GM18870 (cell line): ENCODE data around the gene ELOVL7.
"Not testable (repeated sequence)": the region's sequence is repeated elsewhere in the genome, so short reads cannot be mapped to it uniquely, and the experiment has no call there.

Source experiments
- ATAC-seq: cut with Tn5 transposase; IDR thresholded peaks from one replicate; pipeline ENCODE4 v1.9.1; 2021; ENCODE audit warnings: moderate library complexity; ENCODE audit not compliant: unreplicated experiment

ELOVL7 gene

GRCh38 chr5:60843936-60844905 lies at the start of gene ELOVL7:
Gene ELOVL7, minus strand, starts transcription at chr5:60844269. Its CDS starts 56,872 bp downstream, at chr5:60787397.
- no peak for ATAC-seq

GRCh38 chr5:60893521-60893920 lies 49.5 kb upstream of the ELOVL7 start:
- ATAC-seq: no peak

DNA sequence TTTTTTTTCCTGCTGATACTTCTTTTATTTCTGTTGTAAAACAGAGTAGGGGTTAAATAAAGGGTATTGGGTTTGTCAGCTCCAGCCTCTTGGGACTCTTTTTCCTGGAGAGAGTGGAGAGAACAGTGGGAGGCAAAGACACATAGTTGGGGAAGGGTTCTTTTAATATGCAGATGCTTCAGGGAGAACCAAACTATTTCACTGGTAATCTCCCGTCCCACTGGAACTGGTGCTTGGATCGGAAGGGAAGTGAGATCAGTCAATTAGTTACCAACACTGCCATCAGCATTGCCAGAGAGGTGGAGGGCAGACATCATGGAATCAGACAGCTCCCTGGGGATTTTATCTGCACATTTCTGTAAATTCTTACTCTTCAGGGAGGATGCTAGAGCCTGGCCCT lies 47.6 kb upstream of the ELOVL7 start:
- no peak for ATAC-seq

DNA sequence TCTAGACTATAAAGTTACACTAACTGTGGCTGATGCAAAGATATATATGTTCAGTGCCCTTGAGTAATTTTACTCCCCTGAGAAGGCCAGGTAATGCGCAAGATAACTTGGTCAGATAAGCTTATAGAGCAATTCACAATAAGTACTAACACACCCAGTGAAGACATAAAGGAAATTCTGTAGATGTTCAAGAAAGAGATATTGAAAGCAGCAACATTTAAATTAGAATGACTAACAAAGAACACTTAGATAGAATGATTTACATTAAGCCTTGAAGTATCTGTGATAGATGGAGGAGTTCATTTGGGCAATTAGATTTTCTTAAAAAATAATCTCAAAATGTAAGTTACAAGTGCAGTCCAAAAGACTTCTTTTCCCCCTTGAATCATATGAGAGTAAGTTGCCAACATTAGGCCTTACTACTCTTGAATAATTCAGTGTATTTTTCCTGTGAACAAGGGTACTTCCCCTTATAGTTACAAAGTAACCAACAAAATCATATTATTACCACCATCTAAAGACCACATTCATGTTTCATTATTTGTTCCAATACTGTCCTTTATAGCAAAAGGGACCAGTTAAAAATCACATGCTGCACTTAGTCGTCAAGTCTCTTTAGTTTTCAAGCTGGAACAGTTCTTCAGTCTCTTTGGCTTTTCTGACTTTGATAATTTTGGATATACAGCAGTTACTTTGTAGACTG lies 44.4 kb upstream of the ELOVL7 start:
- peak; percentile 79 for ATAC-seq

DNA sequence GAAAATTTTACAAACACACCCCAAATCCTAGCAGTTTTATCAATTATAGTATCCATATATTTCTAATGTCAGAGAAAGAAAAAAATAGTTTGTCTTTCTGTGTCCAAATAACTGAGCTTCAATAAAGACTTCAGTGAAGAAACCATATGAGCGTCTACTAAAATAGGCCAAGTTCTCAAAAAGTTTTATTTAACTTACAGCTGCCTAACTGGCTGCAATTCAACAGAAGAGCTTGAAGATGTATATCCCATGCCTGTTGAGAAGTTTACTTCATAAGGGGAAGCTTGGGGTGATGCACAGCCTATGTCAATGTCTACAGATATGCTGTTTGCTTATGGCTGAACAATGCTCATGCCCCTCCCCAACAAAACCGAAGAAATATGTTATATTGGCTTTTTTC lies 43.7 kb upstream of the ELOVL7 start:
- ATAC-seq: no peak

GRCh38 chr5:60887096-60887495 lies 43.0 kb upstream of the ELOVL7 start:
- ATAC-seq: no peak

- no peak for ATAC-seq
These were observed 42.1 kb upstream of the ELOVL7 start for GRCh38 chr5:60886158-60886557.

GRCh38 chr5:60883229-60883628 lies 39.2 kb upstream of the ELOVL7 start:
- ATAC-seq: no peak

DNA sequence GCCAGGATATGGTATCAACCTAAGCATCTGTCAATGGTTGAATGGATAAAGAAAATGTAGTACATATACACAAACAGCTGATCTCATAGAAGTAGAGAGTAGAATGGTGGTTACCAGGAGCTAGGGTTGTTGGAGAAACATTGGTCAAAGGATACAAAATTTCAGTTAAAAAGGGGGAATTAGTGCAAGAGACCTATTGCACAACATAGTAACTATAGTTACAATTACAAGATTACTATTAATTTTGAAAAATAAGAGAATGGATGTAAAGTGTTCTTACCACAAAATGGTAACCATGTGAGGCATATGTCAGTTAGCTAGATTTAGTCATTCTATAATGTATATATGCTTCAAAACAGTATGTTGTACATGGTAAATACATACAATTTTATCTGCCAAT lies 28.8 kb upstream of the ELOVL7 start:
- no peak for ATAC-seq

DNA sequence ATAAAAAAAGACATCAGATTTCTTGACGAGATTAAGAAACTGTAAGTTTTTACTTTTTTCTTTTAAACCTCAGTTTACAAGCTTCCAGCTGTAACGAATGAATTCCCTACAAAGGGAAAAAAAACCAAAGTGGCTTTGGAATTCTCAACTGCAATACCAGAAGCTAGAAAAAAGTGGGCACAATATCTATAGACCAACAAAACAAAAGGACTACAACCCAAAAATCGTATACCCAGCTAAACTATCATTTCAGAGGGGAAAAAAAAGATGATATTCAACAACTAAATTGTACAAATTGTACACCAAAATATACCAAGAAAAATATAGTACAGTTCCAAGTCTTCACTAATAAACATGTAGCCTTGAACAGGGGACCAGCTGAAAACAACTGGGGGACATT lies 26.8 kb upstream of the ELOVL7 start:
- no peak for ATAC-seq

DNA sequence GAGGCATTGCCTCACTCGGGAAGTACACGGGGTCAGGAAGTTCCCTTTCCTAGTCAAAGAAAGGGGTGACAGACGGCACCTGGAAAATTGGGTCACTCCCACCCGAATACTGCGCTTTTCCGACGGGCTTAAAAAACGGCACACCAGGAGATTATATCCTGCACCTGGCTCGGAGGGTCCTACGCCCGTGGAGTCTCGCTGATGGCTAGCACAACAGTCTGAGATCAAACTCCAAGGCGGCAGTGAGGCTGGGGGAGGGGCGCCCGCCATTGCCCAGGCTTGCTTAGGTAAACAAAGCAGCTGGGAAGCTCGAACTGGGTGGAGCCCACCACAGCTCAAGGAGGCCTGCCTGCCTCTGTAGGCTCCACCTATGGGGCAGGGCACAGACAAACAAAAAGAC lies 16.5 kb upstream of the ELOVL7 start:
- ATAC-seq: not testable (repeated sequence)

DNA sequence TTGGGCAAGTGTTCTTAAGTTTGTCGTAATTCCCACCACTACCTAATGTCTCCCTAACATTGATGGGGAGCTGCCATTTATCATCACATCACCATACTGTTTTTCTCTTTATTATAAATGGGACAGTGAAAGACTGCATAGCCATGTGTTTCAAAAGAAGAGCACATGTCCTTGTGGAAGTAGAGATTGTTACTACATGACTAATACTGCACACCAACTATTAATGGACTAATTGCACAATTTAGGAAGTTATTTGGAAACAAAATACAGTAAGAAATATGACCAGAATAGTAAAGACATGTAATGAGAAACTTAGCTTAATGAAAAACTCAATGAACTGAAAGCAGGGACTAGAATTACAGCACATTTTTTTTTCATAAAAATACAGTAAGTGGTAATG lies 12.0 kb upstream of the ELOVL7 start:
- no peak for ATAC-seq

- ATAC-seq: no peak
These were observed 8.9 kb upstream of the ELOVL7 start for GRCh38 chr5:60852940-60853339.

DNA sequence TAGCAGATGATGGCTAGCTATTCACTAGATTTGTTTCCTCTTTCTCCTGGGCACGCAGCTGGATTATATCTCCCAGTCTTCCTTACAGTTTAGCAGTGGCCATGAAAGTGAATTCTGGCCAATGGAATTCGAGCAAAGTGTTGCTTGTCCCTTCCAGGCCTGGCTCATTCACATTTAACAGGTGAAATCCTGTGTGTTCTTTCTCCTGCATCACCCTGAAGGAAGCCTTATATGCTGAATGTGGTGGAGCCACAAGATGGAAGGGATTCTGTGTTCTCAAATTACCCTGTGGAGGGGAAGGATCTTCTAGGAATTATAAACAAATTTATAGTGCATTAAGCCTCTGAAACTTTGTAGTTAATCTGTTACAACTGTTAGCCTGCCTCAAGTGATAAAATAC lies 8.2 kb upstream of the ELOVL7 start:
- no peak for ATAC-seq

GRCh38 chr5:60851626-60852025 lies 7.6 kb upstream of the ELOVL7 start:
- no peak for ATAC-seq

DNA sequence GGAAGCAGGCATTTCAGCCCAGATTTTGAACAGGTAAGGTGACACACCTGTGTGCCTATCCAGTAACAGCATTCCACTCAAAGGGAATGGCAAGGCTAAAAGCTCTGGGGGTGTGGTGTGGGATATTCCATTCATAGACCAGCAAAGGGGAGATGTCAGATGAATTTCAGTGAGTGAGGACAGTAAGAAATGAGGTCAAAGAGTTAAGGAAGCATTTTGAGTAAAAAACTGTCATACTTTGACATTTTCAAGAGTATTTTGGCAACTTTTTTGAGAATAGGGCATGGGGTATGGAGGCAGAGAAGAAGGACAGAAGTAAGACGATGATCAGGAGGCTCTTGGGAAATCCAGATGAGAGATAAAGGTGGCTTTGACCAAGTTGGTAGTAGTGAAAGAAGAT lies 2.2 kb upstream of the ELOVL7 start:
- no peak for ATAC-seq

DNA sequence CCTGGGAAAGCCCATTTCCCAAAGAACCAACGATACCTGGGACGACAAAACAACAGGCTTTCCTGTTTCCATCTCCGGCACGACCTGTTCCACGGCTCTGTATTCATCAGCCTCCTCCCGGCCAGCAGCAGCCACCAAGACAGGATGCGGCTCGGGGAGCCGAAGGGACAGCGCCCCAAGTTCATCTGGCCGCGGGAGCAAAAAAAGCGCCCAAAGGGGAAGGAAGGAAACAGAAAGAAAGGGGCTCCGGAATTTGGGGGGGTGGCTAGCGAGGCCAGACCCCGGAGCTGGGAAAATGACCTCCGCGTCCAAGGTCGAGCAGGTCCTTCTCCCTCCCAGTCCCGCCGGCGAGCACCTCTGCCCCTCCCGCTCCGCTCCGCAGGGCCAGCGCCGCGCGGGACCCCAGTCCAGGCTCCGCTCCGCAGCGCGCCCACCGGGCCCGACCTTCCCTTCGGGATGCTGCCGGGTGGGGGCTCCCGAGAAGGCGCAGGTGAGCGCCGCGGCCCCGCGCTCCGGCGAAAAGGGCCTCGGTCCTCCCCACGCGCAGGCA lies 608 bp downstream of the ELOVL7 start:
- no peak for ATAC-seq

DNA sequence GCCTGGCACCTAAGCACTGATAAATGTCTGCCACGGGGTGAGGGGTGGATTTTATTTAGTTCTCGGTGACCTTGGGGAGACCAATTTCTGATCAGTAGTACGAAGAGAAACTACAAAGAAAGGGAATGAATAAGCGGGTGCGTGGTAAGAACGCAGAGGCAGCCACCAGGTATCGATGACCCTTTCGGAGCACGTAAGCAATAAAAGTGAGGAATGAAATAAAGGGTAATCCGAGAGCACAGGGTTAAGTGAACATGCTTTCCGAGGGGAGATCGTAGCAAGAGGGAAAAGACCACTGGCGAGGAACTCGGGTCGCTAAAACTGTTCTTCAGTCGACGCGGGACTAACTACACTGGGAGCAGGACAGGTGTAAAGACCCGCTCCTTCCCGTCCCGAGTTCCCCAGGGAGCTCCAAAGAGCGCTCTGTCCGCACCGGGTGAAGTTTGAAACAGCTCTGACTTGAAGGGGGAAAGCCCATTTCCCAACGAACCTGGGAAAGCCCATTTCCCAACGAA lies 1.1 kb downstream of the ELOVL7 start:
- no peak for ATAC-seq

DNA sequence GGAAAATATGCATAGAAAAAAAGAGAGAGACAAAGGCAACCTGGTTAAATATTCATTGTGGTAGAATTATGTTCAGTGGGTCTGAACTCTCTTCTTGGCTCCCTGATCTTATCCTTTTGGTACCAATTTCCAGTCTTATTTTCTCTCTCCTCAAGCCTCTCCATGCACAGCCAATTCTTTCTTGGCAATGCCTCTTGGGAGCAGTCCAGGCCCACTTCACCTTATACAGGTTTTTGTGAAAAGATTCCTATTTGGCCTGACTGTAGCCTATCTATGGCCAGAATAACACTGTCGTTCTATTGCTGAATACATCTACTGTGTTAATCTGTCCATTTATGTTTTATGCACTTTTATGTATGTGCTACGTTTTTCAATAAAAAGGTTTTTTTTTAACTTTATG lies 2.7 kb downstream of the ELOVL7 start:
- ATAC-seq: no peak

- no peak for ATAC-seq
These were observed 7.9 kb downstream of the ELOVL7 start for GRCh38 chr5:60836131-60836530.

DNA sequence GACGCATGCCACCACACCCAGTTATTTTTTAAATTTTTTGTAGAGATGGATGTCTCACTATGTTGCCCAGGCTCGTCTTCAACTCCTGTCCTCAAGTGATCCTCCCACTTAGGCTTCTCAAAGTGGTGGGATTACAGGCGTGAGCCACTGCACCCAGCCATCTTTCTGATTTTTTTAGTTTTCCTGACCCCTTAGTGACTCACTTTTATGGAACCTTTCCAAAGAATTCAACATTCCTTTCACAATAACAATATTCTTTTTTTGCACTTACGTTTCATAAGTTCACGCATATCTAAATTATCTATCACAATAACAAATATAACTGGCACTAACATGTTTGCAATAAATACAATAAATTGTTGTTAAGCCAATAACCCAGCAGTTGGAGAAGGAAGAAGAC lies 8.5 kb downstream of the ELOVL7 start:
- ATAC-seq: no peak

- ATAC-seq: no peak
These were observed 10.5 kb downstream of the ELOVL7 start for GRCh38 chr5:60833520-60833919.
